Sigmoid colon (tissue), 7 donors: ENCODE results near the gene KCNJ11. TPM values are rescaled to one million over a fixed set of nuclear protein-coding genes. Genes with fewer than 3 reads are reported as not detected.
A peak's percentile ranks its signal among the peaks of the same experiment; 100 is the strongest.

Experiments
- DNase-seq: peaks from one replicate; pipeline ENCODE4 v3.0.0-alpha.2; 2019
- H3K27ac ChIP-seq, 4 donors: fragments of 200-600 bp; sonication (generic); one replicate each; pipeline ENCODE4 v1.5.1; 2016 to 2019; ENCODE audit warnings: mild to moderate bottlenecking in 1 of 4
- H3K27me3 ChIP-seq, 3 donors: fragments of 200-600 bp; sonication (generic); one replicate each; pipeline ENCODE4 v1.5.1; 2019; ENCODE audit warnings: mild to moderate bottlenecking in 1 of 3
- H3K36me3 ChIP-seq, 4 donors: fragments of 200-600 bp; sonication (generic); one replicate each; pipeline ENCODE4 v1.5.1; 2016 to 2019
- H3K4me1 ChIP-seq, 4 donors: fragments of 200-600 bp; sonication (generic); one replicate each; pipeline ENCODE4 v1.5.1; 2017 to 2019
- H3K4me3 ChIP-seq, 4 donors: fragments of 200-600 bp; sonication (generic); one replicate each; pipeline ENCODE4 v1.5.1; 2017 to 2019; ENCODE audit warnings: mild to moderate bottlenecking in 2 of 4, moderate library complexity in 1 of 4
- H3K9me3 ChIP-seq, 4 donors: fragments of 200-600 bp in 3 of 4; sonication (generic) in 3 of 4; one replicate each; pipeline versions ENCODE4 v1.5.1 to v1.6.1; 2013 to 2019
- CTCF ChIP-seq, 4 experiments: fragments of 450-650 bp in 3 of 4; fragments of 200-600 bp in 1 of 4; IDR thresholded peaks; one replicate each; pipeline ENCODE4 v1.5.1; 2016 to 2019; ENCODE audit warnings: antibody characterized with exemption in 4 of 4, mild to moderate bottlenecking in 3 of 4, moderate library complexity in 2 of 4
- EP300 ChIP-seq, 4 donors: sonication (generic); formaldehyde crosslinking; IDR thresholded peaks; one replicate each; pipeline ENCODE4 v1.6.1; 2017; ENCODE audit warnings: antibody characterized with exemption in 4 of 4
- POLR2A ChIP-seq, 2 donors: fragments of 450-650 bp; IDR thresholded peaks; one replicate each; pipeline ENCODE4 v1.6.1; 2016; ENCODE audit warnings: antibody characterized with exemption in 2 of 2, mild to moderate bottlenecking in 2 of 2, moderate library complexity in 2 of 2
- POLR2AphosphoS5 ChIP-seq, 4 donors: sonication (generic); formaldehyde crosslinking; IDR thresholded peaks; one replicate each; pipeline ENCODE4 v1.6.1; 2017; ENCODE audit warnings: antibody characterized with exemption in 4 of 4
- WGBS, 2 donors: extraction: QIAGEN DNeasy Blood & Tissue Kit; methylation state at CpG; one replicate each; pipeline ENCODE4 v1.1.7; 2013; 5-methylcytosine and 5-hydroxymethylcytosine counted together
- intact Hi-C: fragments of 100-400 bp; cut with DNase I; formaldehyde crosslinking; loops from one replicate; pipeline ENCODE4 v1.15.1; 2023
- polyA plus RNA-seq, 3 donors: library from polyadenylated mRNA; stranded (reverse); fragments of 200-250 nt; gene quantifications; one replicate each; pipeline ENCODE4 v1.2.3, GENCODE V29; 2013
- total RNA-seq, 4 donors: library from RNA; depleted of rRNA; stranded (reverse); fragments of >200 nt; gene quantifications; one replicate each; pipeline ENCODE4 v1.1.0, GENCODE V29; 2016
- donor health status: healthy with polysubstance abuse.
- donor health status: Bipolar disorder and iron deficiency.
- donor health status: healthy.

The KCNJ11 gene
- total and polyA plus RNA-seq, 7 donors: 0.16 to 1.6 (median 0.60) TPM

GRCh38 chr11:17406082-17406817 is 17.8 kb upstream of the KCNJ11 start:
- intact Hi-C loops: no loop called here
- WGBS, 2 donors: 90% methylated on average over 8 of the region's 8 CpGs
- peaks cover 0 to 14% (median 2%) of the 10 kb centered on the region in 4 donors for H3K4me1 ChIP-seq
- H3K27me3 ChIP-seq: no peaks in the 10 kb centered on the region
- H3K4me3 ChIP-seq: no peak overlapping the region
- no peaks in the 10 kb centered on the region for H3K9me3 ChIP-seq
- no peak for DNase-seq
- TF ChIP-seq EP300 (IDR thresholded peaks at IDR 0.05) (no peak), POLR2A (IDR thresholded peaks at IDR 0.05) (no peak), CTCF (IDR thresholded peaks at IDR 0.05) (no peak), POLR2AphosphoS5 (IDR thresholded peaks at IDR 0.05) (no peak)
- no peaks in the 10 kb centered on the region for H3K36me3 ChIP-seq
- H3K27ac ChIP-seq: peak overlapping the region in 3 of 4 donors; percentile 27 to 38 (median 37)

- Histone ChIP-seq H3K27ac (peak overlapping the region in 3 of 4 donors; percentile 36 to 38 (median 37)), H3K27me3 (no peaks in the 10 kb centered on the region), H3K9me3 (no peaks in the 10 kb centered on the region), H3K4me1 (peaks cover 0 to 14% (median 2%) of the 10 kb centered on the region in 4 donors), H3K36me3 (no peaks in the 10 kb centered on the region), H3K4me3 (no peak overlapping the region)
- peak in 3 of 4 donors; percentile 28 to 45 (median 41) for TF ChIP-seq POLR2AphosphoS5 (IDR thresholded peaks at IDR 0.05)
- no peak for TF ChIP-seq EP300 (IDR thresholded peaks at IDR 0.05)
- intact Hi-C loops: no loop called here
- peak; percentile 83 for DNase-seq
- WGBS, 2 donors: 36 to 60% methylated on average over 15 of the region's 15 CpGs
Observed at GRCh38 chr11:17405232-17406005, 17.0 kb upstream of the KCNJ11 start.

- intact Hi-C loops: no loop called here
- no peaks in the 10 kb centered on the region for H3K27me3 ChIP-seq
- no peak for DNase-seq
- H3K9me3 ChIP-seq: no peaks in the 10 kb centered on the region
- peaks cover 0 to 14% (median 2%) of the 10 kb centered on the region in 4 donors for H3K4me1 ChIP-seq
- no peak for TF ChIP-seq CTCF (IDR thresholded peaks at IDR 0.05)
- TF ChIP-seq POLR2AphosphoS5 (IDR thresholded peaks at IDR 0.05): no peak
- no peak for TF ChIP-seq POLR2A (IDR thresholded peaks at IDR 0.05)
- TF ChIP-seq EP300 (IDR thresholded peaks at IDR 0.05): no peak
- no peak overlapping the region for H3K27ac ChIP-seq
- H3K36me3 ChIP-seq: no peaks in the 10 kb centered on the region
- 86 to 90% methylated on average over 18 of the region's 18 CpGs for WGBS, 2 donors
- H3K4me3 ChIP-seq: no peak overlapping the region
Observed at GRCh38 chr11:17403980-17404759, 15.7 kb upstream of the KCNJ11 start.

- Histone ChIP-seq H3K4me3 (no peak overlapping the region), H3K9me3 (no peaks in the 10 kb centered on the region), H3K4me1 (peaks cover 0 to 14% (median 2%) of the 10 kb centered on the region in 4 donors), H3K27ac (no peak overlapping the region), H3K36me3 (no peaks in the 10 kb centered on the region), H3K27me3 (no peaks in the 10 kb centered on the region)
- TF ChIP-seq POLR2AphosphoS5 (IDR thresholded peaks at IDR 0.05): no peak
- TF ChIP-seq EP300 (IDR thresholded peaks at IDR 0.05): no peak
- no peak for TF ChIP-seq POLR2A (IDR thresholded peaks at IDR 0.05)
- no peak for TF ChIP-seq CTCF (IDR thresholded peaks at IDR 0.05)
- DNase-seq: no peak
- intact Hi-C loops: no loop called here
- WGBS, 2 donors: 91 to 95% methylated on average over 8 of the region's 8 CpGs
Observed at GRCh38 chr11:17402486-17402885, 14.0 kb upstream of the KCNJ11 start.
